ENCODE data around the gene OARD1. TPM values are rescaled to one million over a fixed set of nuclear protein-coding genes. Genes with fewer than 3 reads are reported as not detected.

The OARD1 gene
- total RNA-seq, 1 experiment from 2014 or later = 33.7 TPM

GRCh38 chr6:41100871-41101287, 28.7 kb upstream of the OARD1 start (continued):
- TF ChIP-seq PRDM15 (CRISPR knock-in tag; IDR thresholded peaks at IDR 0.05) = no peak
- TF ChIP-seq NFE2L1 (CRISPR knock-in tag; IDR thresholded peaks at IDR 0.05) = no peak; the same call in 1 of the 2 replicates
- TF ChIP-seq CTCF (IDR thresholded peaks at IDR 0.05) = no peak
- peak; percentile 72; the same call in 1 of the 2 replicates for TF ChIP-seq E2F1 (CRISPR knock-in tag; IDR thresholded peaks at IDR 0.05)
- TF ChIP-seq CREM (CRISPR knock-in tag; IDR thresholded peaks at IDR 0.05) = 0 out of 2 replicates have a peak, but pooled peaks have one; percentile 63
- TF ChIP-seq FOXJ3 (CRISPR knock-in tag; IDR thresholded peaks at IDR 0.05; ENCODE audit: borderline replicate concordance) = no peak
- TF ChIP-seq TP53 (CRISPR knock-in tag; IDR thresholded peaks at IDR 0.05) = no peak; the same call in 1 of the 2 replicates
- TF ChIP-seq FOXP4 (CRISPR knock-in tag; IDR thresholded peaks at IDR 0.05) = no peak
- no peak for TF ChIP-seq GRHL2 (CRISPR knock-in tag; IDR thresholded peaks at IDR 0.05; ENCODE audit: insufficient replicate concordance, severe bottlenecking)
- TF ChIP-seq JUN (CRISPR knock-in tag; IDR thresholded peaks at IDR 0.05) = 0 out of 2 replicates have a peak, but pooled peaks have one; percentile 35
- peak; percentile 97 for TF ChIP-seq MAX (CRISPR knock-in tag; IDR thresholded peaks at IDR 0.05)
- peak; percentile 70 for TF ChIP-seq USF1 (CRISPR knock-in tag; IDR thresholded peaks at IDR 0.05)
- no peak for TF ChIP-seq ZBTB43 (CRISPR knock-in tag; IDR thresholded peaks at IDR 0.05)
- TF ChIP-seq ZNF532 (CRISPR knock-in tag; IDR thresholded peaks at IDR 0.05; ENCODE audit: borderline replicate concordance) = no peak
- no peak for TF ChIP-seq AR (CRISPR knock-in tag; IDR thresholded peaks at IDR 0.05)

All from WTC11 (cell line).